H9 (cell line): Measurements from ENCODE around the gene DPP6. TPM values are rescaled to one million over a fixed set of nuclear protein-coding genes. Genes with fewer than 3 reads are reported as not detected.

ENCODE experiments used
- DNase-seq: peaks from one replicate; pipeline ENCODE4 v3.0.0-alpha.2; 2017
- H2AFZ ChIP-seq: one replicate; pipeline ENCODE4 v1.6.1; 2013; ENCODE audit warnings: mild to moderate bottlenecking, low read length, control low read depth, moderate library complexity
- H2AK5ac ChIP-seq: 2 replicates; pipeline ENCODE4 v1.6.1; 2013; ENCODE audit warnings: low read length, control low read depth, mixed read lengths; ENCODE audit not compliant: insufficient read length
- H2BK120ac ChIP-seq: one replicate; pipeline ENCODE4 v1.6.1; 2013; ENCODE audit warnings: low read depth, mild to moderate bottlenecking, low read length, control low read depth, inconsistent platforms; ENCODE audit not compliant: poor library complexity, severe bottlenecking
- H2BK12ac ChIP-seq: 2 replicates; pipeline ENCODE4 v1.6.1; 2013; ENCODE audit warnings: low read length, control low read depth, mixed read lengths, low read depth; ENCODE audit not compliant: insufficient read length
- H2BK15ac ChIP-seq: 2 replicates; pipeline ENCODE4 v1.6.1; 2013; ENCODE audit warnings: low read depth, low read length, control low read depth
- H2BK20ac ChIP-seq: one replicate; pipeline ENCODE4 v1.6.1; 2013; ENCODE audit warnings: low read depth, mild to moderate bottlenecking, low read length, control low read depth, inconsistent platforms; ENCODE audit not compliant: poor library complexity, severe bottlenecking
- H2BK5ac ChIP-seq: 2 replicates; pipeline ENCODE4 v1.6.1; 2013; ENCODE audit warnings: low read length, control low read depth, mixed read lengths; ENCODE audit not compliant: insufficient read length
- H3K14ac ChIP-seq: 2 replicates; pipeline ENCODE4 v1.6.1; 2013; ENCODE audit warnings: low read length, control low read depth; ENCODE audit not compliant: insufficient read depth
- H3K18ac ChIP-seq: 2 replicates; pipeline ENCODE4 v1.6.1; 2013; ENCODE audit warnings: low read depth, mild to moderate bottlenecking, mixed read lengths, low read length, control low read depth; ENCODE audit not compliant: insufficient read length
- H3K23ac ChIP-seq: 2 replicates; pipeline ENCODE4 v1.6.1; 2013; ENCODE audit warnings: low read length, control low read depth, mixed read lengths, low read depth; ENCODE audit not compliant: insufficient read length
- H3K23me2 ChIP-seq: 2 replicates; pipeline ENCODE4 v1.6.1; 2013; ENCODE audit warnings: low read depth, mild to moderate bottlenecking, mixed read lengths, low read length, control low read depth; ENCODE audit not compliant: insufficient read length, poor library complexity, severe bottlenecking
- H3K27ac ChIP-seq: 2 replicates; pipeline ENCODE4 v1.5.1; 2013; ENCODE audit warnings: low read length, control low read depth, mixed read lengths, low read depth; ENCODE audit not compliant: insufficient read length
- H3K27me3 ChIP-seq: 2 replicates; pipeline ENCODE4 v1.6.1; 2013; ENCODE audit warnings: low read length, control low read depth, inconsistent platforms; ENCODE audit not compliant: insufficient read depth
- H3K4ac ChIP-seq: 2 replicates; pipeline ENCODE4 v1.6.1; 2013; ENCODE audit warnings: low read depth, mild to moderate bottlenecking, control low read depth, inconsistent platforms, low read length, moderate library complexity
- H3K4me1 ChIP-seq: 2 replicates; pipeline ENCODE4 v1.6.1; 2013; ENCODE audit warnings: low read length, control low read depth, inconsistent platforms; ENCODE audit not compliant: insufficient read depth
- H3K4me2 ChIP-seq: 2 replicates; pipeline ENCODE4 v1.6.1; 2013; ENCODE audit warnings: low read length, control low read depth, mixed read lengths; ENCODE audit not compliant: insufficient read length, insufficient read depth
- H3K56ac ChIP-seq: 2 replicates; pipeline ENCODE4 v1.6.1; 2013; ENCODE audit warnings: low read depth, mild to moderate bottlenecking, mixed read lengths, low read length, control low read depth; ENCODE audit not compliant: insufficient read length
- H3K79me1 ChIP-seq: 2 replicates; pipeline ENCODE4 v1.6.1; 2013; ENCODE audit warnings: low read depth, mild to moderate bottlenecking, moderate library complexity, low read length, control low read depth, inconsistent platforms; ENCODE audit not compliant: insufficient read depth, poor library complexity, severe bottlenecking
- H3K79me2 ChIP-seq: 2 replicates; pipeline ENCODE4 v1.6.1; 2013; ENCODE audit warnings: low read length, control low read depth, inconsistent platforms; ENCODE audit not compliant: insufficient read depth
- H3K9ac ChIP-seq: 2 replicates; pipeline ENCODE4 v1.6.1; 2013; ENCODE audit warnings: low read length, control low read depth, mixed read lengths; ENCODE audit not compliant: insufficient read length; ENCODE audit errors: extremely low read depth
- H3K9me3 ChIP-seq: one replicate; pipeline ENCODE4 v1.6.1; 2013; ENCODE audit warnings: low read depth, low read length, inconsistent platforms; ENCODE audit not compliant: control insufficient read depth
- H3T11ph ChIP-seq: one replicate; pipeline ENCODE4 v1.6.1; 2013; ENCODE audit warnings: mild to moderate bottlenecking, low read length, control low read depth, inconsistent platforms
- H4K20me1 ChIP-seq: one replicate; pipeline ENCODE4 v1.6.1; 2013; ENCODE audit not compliant: control insufficient read depth, insufficient read length, insufficient read depth
- H4K5ac ChIP-seq: 2 replicates; pipeline ENCODE4 v1.6.1; 2013; ENCODE audit warnings: low read depth, mild to moderate bottlenecking, mixed read lengths, low read length, control low read depth; ENCODE audit not compliant: insufficient read length
- H4K8ac ChIP-seq: replicated peaks from 2 replicates; pipeline ENCODE4 v1.6.1; 2013; ENCODE audit warnings: low read length, control low read depth, mixed read lengths, low read depth; ENCODE audit not compliant: insufficient read length
- H4K91ac ChIP-seq: 2 replicates; pipeline ENCODE4 v1.6.1; 2013; ENCODE audit warnings: low read depth, mild to moderate bottlenecking, moderate library complexity, mixed read lengths, low read length, control low read depth; ENCODE audit not compliant: insufficient read length
- H3K27ac Mint-ChIP-seq, 3 experiments: 2 replicates in 2 of 3; 3 replicates in 1 of 3; pipeline ENCODE4 v1.8.0; 2020 to 2021; ENCODE audit warnings: mixed read lengths in 3 of 3, mild to moderate bottlenecking in 1 of 3, moderate library complexity in 1 of 3
- H3K27me3 Mint-ChIP-seq: 2 replicates; pipeline ENCODE4 v1.8.0; 2021; ENCODE audit warnings: low read depth, mild to moderate bottlenecking, moderate library complexity, mixed read lengths
- H3K36me3 Mint-ChIP-seq, 3 experiments: 2 replicates in 2 of 3; 3 replicates in 1 of 3; pipeline ENCODE4 v1.8.0; 2020 to 2021; ENCODE audit warnings: low read depth in 3 of 3, mixed read lengths in 3 of 3; ENCODE audit not compliant: insufficient read depth in 1 of 3
- H3K4me1 Mint-ChIP-seq, 2 experiments: 2 replicates each; pipeline ENCODE4 v1.8.0; 2020; ENCODE audit warnings: mixed read lengths in 2 of 2
- H3K4me3 Mint-ChIP-seq, 2 experiments: 2 replicates in 1 of 2; 3 replicates in 1 of 2; pipeline ENCODE4 v1.8.0; 2020 to 2021; ENCODE audit warnings: mild to moderate bottlenecking in 2 of 2, mixed read lengths in 2 of 2, moderate library complexity in 1 of 2
- H3K9me3 Mint-ChIP-seq, 2 experiments: 2 replicates in 1 of 2; 3 replicates in 1 of 2; pipeline ENCODE4 v1.8.0; 2020; ENCODE audit warnings: mild to moderate bottlenecking in 2 of 2, mixed read lengths in 2 of 2, moderate library complexity in 1 of 2
- whole genome bisulfite sequencing: extraction: QIAGEN DNeasy Blood & Tissue Kit; methylation state at CpG from one replicate; pipeline ENCODE4 v1.1.7; 2013; ENCODE audit warnings: missing lambda C conversion rate, low lambda C conversion rate, mixed read lengths; ENCODE audit not compliant: insufficient read length; ENCODE audit errors: extremely low coverage; 5-methylcytosine and 5-hydroxymethylcytosine counted together
- total RNA-seq: library from RNA; stranded (reverse); gene quantifications from 2 replicates; pipeline ENCODE4 v1.2.1, GENCODE V29; 2021
- TF ChIP-seq, protein P1 (sequence below): fragments of 200-600 bp; sonication (generic); conservative IDR thresholded peaks from 3 replicates; pipeline ENCODE4 v1.8.0; 2021; ENCODE audit warnings: antibody characterized with exemption, mild to moderate bottlenecking

Gene DPP6
- total RNA-seq, 1 experiment from 2014 or later = 4.5 TPM

DNA sequence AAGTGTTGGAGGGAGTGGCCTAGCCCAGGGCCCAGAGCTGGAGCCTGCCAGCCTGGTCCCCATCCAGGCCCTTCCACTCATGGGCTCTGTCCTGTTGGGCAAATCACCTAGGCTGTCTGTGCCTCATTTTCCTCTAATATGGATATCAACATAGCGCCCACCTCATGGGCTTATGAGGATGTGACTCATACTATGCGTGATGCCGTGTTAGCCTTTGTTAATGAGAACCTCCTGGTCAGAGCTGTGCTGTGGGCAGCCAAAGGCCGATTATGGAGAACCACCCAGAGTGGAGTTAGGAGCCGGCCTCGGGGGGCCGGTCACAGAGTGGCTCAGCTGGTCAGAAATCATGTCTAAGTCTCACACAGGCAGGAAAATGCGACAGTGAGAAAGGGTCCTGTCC lies 644.4 kb downstream of the DPP6 start:
- no peak overlapping the region for H3T11ph ChIP-seq
- Mint-ChIP-seq H3K4me1 (peaks cover 6 to 11% of the 10 kb centered on the region in 2 experiments), H3K9me3 (peaks cover 0 to 8% of the 10 kb centered on the region in 2 experiments; a peak in 2 of 5 replicates), H3K27me3 (no peaks in the 10 kb centered on the region), H3K36me3 (peaks cover 0 to 4% (median 2%) of the 10 kb centered on the region in 3 experiments; a peak in 2 of 7 replicates), H3K27ac (no peak overlapping the region), H3K4me3 (no peak overlapping the region)
- H3K23me2 ChIP-seq = no peaks in the 10 kb centered on the region
- H4K91ac ChIP-seq = no peak overlapping the region
- DNase-seq = no peak
- H2BK5ac ChIP-seq = no peak overlapping the region
- TF ChIP-seq, protein P1, sequence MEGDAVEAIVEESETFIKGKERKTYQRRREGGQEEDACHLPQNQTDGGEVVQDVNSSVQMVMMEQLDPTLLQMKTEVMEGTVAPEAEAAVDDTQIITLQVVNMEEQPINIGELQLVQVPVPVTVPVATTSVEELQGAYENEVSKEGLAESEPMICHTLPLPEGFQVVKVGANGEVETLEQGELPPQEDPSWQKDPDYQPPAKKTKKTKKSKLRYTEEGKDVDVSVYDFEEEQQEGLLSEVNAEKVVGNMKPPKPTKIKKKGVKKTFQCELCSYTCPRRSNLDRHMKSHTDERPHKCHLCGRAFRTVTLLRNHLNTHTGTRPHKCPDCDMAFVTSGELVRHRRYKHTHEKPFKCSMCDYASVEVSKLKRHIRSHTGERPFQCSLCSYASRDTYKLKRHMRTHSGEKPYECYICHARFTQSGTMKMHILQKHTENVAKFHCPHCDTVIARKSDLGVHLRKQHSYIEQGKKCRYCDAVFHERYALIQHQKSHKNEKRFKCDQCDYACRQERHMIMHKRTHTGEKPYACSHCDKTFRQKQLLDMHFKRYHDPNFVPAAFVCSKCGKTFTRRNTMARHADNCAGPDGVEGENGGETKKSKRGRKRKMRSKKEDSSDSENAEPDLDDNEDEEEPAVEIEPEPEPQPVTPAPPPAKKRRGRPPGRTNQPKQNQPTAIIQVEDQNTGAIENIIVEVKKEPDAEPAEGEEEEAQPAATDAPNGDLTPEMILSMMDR = no peak
- no peak overlapping the region for H4K8ac ChIP-seq
- H3K4me1 ChIP-seq = no peaks in the 10 kb centered on the region
- no CpG with 5 or more reads among the region's 8 CpGs for WGBS
- H3K18ac ChIP-seq = no peak overlapping the region
- H4K5ac ChIP-seq = no peak overlapping the region
- H4K20me1 ChIP-seq = no peaks in the 10 kb centered on the region
- H3K4ac ChIP-seq = no peak overlapping the region
- H3K9me3 ChIP-seq = no peaks in the 10 kb centered on the region
- no peaks in the 10 kb centered on the region for H3K27me3 ChIP-seq
- no peak overlapping the region for H3K4me2 ChIP-seq
- H2BK12ac ChIP-seq = no peak overlapping the region
- H2BK120ac ChIP-seq = no peak overlapping the region
- no peaks in the 10 kb centered on the region for H3K79me2 ChIP-seq
- H2AK5ac ChIP-seq = no peak overlapping the region
- no peak overlapping the region for H2AFZ ChIP-seq
- H3K23ac ChIP-seq = no peak overlapping the region
- no peak overlapping the region for H2BK15ac ChIP-seq
- H3K27ac ChIP-seq = no peak overlapping the region
- no peak overlapping the region for H2BK20ac ChIP-seq
- H3K14ac ChIP-seq = no peak overlapping the region
- no peak overlapping the region for H3K56ac ChIP-seq
- H3K79me1 ChIP-seq = no peaks in the 10 kb centered on the region
- no peak overlapping the region for H3K9ac ChIP-seq
